CD8-positive, alpha-beta memory T cell (primary cell): ENCODE measurements around the gene HS6ST3. TPM values are rescaled to one million over a fixed set of nuclear protein-coding genes. Genes with fewer than 3 reads are reported as not detected.

Source experiments
- CTCF ChIA-PET: fragments of 350-600 bp; sonication (Branson Sonifier 250); formaldehyde crosslinking; loops from one replicate; lab custom pipeline; 2021; ENCODE audit warnings: antibody characterized with exemption; lab: Charles Lee
- POLR2A ChIA-PET: fragments of 350-600 bp; sonication (Branson Sonifier 250); formaldehyde crosslinking; loops from one replicate; lab custom pipeline; 2021; ENCODE audit warnings: antibody characterized with exemption; lab: Charles Lee
- DNase-seq, 5 donors: peaks; one replicate each; pipeline versions ENCODE4 v3.0.0 to v3.0.0-alpha.2; 2020 to 2022; ENCODE audit warnings: mixed read lengths in 1 of 5
- H3K27ac ChIP-seq: one replicate; pipeline ENCODE4 v1.7.0; 2013; ENCODE audit warnings: low read depth, mild to moderate bottlenecking, low read length, moderate library complexity
- H3K27me3 ChIP-seq: 2 replicates; pipeline ENCODE4 v1.7.0; 2013; ENCODE audit warnings: low read length, mild to moderate bottlenecking; ENCODE audit not compliant: insufficient read depth, poor library complexity, severe bottlenecking
- H3K36me3 ChIP-seq: 2 replicates; pipeline ENCODE4 v1.7.0; 2013; ENCODE audit warnings: mild to moderate bottlenecking, low read length, moderate library complexity; ENCODE audit not compliant: insufficient read depth
- H3K4me1 ChIP-seq: 2 replicates; pipeline ENCODE4 v1.7.0; 2013; ENCODE audit warnings: mild to moderate bottlenecking, low read length, moderate library complexity; ENCODE audit not compliant: insufficient read depth
- H3K4me3 ChIP-seq: 2 replicates; pipeline ENCODE4 v1.7.0; 2013; ENCODE audit warnings: mild to moderate bottlenecking, low read length
- H3K9me3 ChIP-seq: 2 replicates; pipeline ENCODE4 v1.7.0; 2013; ENCODE audit warnings: mild to moderate bottlenecking, low read length
- H3K27ac Mint-ChIP-seq, 8 donors: one replicate each; pipeline ENCODE4 v1.8.0; 2020 to 2021; ENCODE audit warnings: mixed read lengths in 8 of 8, mild to moderate bottlenecking in 6 of 8, inconsistent platforms in 3 of 8, moderate library complexity in 3 of 8
- H3K27me3 Mint-ChIP-seq, 2 donors: one replicate each; pipeline ENCODE4 v1.8.0; 2020 to 2021; ENCODE audit warnings: mixed read lengths in 2 of 2, mild to moderate bottlenecking in 1 of 2, moderate library complexity in 1 of 2
- H3K36me3 Mint-ChIP-seq, 3 donors: one replicate each; pipeline ENCODE4 v1.8.0; 2020 to 2021; ENCODE audit warnings: mixed read lengths in 3 of 3, inconsistent platforms in 1 of 3, mild to moderate bottlenecking in 1 of 3
- H3K4me1 Mint-ChIP-seq, 3 donors: one replicate each; pipeline ENCODE4 v1.8.0; 2020 to 2021; ENCODE audit warnings: mixed read lengths in 3 of 3, inconsistent platforms in 1 of 3, mild to moderate bottlenecking in 1 of 3
- H3K4me3 Mint-ChIP-seq, 7 donors: one replicate each; pipeline ENCODE4 v1.8.0; 2020 to 2021; ENCODE audit warnings: mixed read lengths in 7 of 7, mild to moderate bottlenecking in 6 of 7, moderate library complexity in 4 of 7, inconsistent platforms in 2 of 7
- H3K9me3 Mint-ChIP-seq, 5 donors: one replicate each; pipeline ENCODE4 v1.8.0; 2020 to 2022; ENCODE audit warnings: mixed read lengths in 5 of 5, mild to moderate bottlenecking in 3 of 5, moderate library complexity in 2 of 5, inconsistent platforms in 1 of 5
- polyA plus RNA-seq: library from polyadenylated mRNA; unstranded; fragments of 300-500 nt; fragmentation: Illumina TruSeq; gene quantifications from one replicate; pipeline ENCODE4 v1.2.3, GENCODE V29; 2021
- total RNA-seq, 2 experiments: library from RNA; stranded (reverse); gene quantifications; one replicate each; pipeline ENCODE4 v1.2.3, GENCODE V29; 2021

The HS6ST3 gene
- total and polyA plus RNA-seq, 3 experiments from 2014 or later = not detected

DNA sequence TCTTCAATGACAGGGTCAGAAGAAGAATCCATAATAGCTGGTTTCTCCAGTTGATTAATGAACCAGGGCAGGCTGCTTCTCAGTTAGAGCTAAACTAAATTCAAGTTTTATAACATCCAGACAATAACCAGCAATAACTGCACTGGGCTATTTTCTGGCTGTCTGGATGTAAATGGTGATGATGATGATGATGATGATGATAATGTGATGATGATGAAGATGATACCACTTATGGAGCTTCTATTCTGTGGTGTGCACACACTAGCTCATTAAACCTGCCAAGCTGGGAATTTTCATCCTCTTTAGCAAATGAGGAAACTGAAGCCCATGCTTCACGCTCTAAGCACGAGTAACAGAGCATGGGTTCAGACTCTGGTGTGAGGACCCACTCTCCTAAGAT lies 772.2 kb downstream of the HS6ST3 start:
- Mint-ChIP-seq H3K27me3 (no peaks in the 10 kb centered on the region), H3K4me3 (no peak overlapping the region), H3K36me3 (no peaks in the 10 kb centered on the region), H3K4me1 (no peaks in the 10 kb centered on the region), H3K27ac (no peak overlapping the region), H3K9me3 (peaks cover 1 to 12% (median 5%) of the 10 kb centered on the region in 5 donors)
- H3K4me1 ChIP-seq = no peaks in the 10 kb centered on the region
- no peaks in the 10 kb centered on the region for H3K36me3 ChIP-seq
- DNase-seq = no peak
- no peaks in the 10 kb centered on the region for H3K27me3 ChIP-seq
- ChIA-PET CTCF (no interaction called here), POLR2A (no interaction called here)
- H3K27ac ChIP-seq = no peak overlapping the region
- H3K4me3 ChIP-seq = no peak overlapping the region
- no peaks in the 10 kb centered on the region for H3K9me3 ChIP-seq

DNA sequence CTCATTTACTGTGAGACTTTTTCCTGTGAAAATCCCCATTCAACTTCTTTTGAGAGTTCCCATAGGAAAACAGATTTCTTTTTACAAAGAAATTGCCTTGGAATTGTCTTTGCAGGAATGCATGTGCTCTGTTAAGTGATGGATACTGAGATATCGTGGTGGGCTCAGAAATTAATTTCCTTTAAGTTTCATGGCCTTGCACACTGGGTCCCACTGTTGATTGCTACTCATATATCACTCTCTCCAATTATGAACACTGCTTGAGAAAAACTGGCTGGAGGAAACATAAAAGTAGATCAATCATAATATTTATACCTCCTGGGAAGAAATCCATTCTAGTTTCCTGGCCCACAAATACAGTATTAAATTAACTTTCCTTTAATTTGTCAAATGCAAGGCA lies 773.1 kb downstream of the HS6ST3 start:
- no peaks in the 10 kb centered on the region for H3K9me3 ChIP-seq
- H3K27me3 ChIP-seq = no peaks in the 10 kb centered on the region
- Mint-ChIP-seq H3K4me1 (no peaks in the 10 kb centered on the region), H3K9me3 (peaks cover 1 to 12% (median 5%) of the 10 kb centered on the region in 5 donors), H3K36me3 (no peaks in the 10 kb centered on the region), H3K4me3 (no peak overlapping the region), H3K27me3 (no peaks in the 10 kb centered on the region), H3K27ac (no peak overlapping the region)
- no peak overlapping the region for H3K27ac ChIP-seq
- POLR2A ChIA-PET = no interaction called here
- DNase-seq = no peak
- no peaks in the 10 kb centered on the region for H3K36me3 ChIP-seq
- CTCF ChIA-PET = no interaction called here
- no peaks in the 10 kb centered on the region for H3K4me1 ChIP-seq
- no peak overlapping the region for H3K4me3 ChIP-seq

DNA sequence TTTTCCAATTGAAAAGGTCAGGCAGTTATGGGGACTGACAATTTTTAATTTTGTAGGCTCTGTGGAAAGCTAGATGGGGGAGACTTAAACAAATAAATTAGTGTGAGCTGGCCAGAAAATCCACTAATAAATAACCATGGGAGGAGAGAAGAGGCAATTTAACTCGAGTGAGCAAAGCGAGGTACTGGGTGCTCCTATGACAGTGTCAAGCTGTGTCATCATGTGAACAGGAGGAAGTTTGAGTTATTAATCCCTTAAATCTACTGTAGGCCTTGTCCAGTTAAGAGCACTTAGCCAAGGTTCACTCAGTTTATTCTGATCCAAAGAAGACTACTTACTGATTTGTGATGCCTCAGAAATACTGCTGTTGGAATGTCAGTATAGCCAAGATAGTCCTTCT lies 781.6 kb downstream of the HS6ST3 start:
- Histone ChIP-seq H3K36me3 (no peaks in the 10 kb centered on the region), H3K9me3 (no peaks in the 10 kb centered on the region), H3K27ac (no peak overlapping the region), H3K27me3 (no peaks in the 10 kb centered on the region), H3K4me1 (no peaks in the 10 kb centered on the region), H3K4me3 (no peak overlapping the region)
- Mint-ChIP-seq H3K27ac (no peak overlapping the region), H3K4me1 (no peaks in the 10 kb centered on the region), H3K4me3 (no peak overlapping the region), H3K27me3 (peaks cover 0 to 2% of the 10 kb centered on the region in 2 donors), H3K9me3 (peaks cover 0 to 8% (median 4%) of the 10 kb centered on the region in 5 donors), H3K36me3 (no peaks in the 10 kb centered on the region)
- DNase-seq = no peak
- POLR2A ChIA-PET = no interaction called here
- CTCF ChIA-PET = no interaction called here

DNA sequence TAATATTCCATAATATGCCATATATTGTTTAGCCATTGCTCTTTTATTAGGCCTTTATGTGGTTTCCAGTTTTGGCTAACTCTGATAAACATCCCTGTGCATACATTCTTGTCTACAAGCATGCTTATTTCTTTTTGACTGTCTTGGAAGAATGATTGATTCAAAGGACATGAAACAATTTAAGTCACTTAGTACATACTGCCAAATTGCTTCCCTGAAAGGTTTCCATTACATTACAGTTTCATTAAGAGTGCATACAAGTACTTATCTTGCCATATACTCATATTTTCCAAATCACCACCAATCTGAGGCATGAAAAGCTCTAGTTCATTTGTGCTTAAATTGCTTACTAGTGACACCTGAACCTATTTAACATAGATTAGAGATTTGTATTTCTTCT lies 790.5 kb downstream of the HS6ST3 start:
- Mint-ChIP-seq H3K4me3 (no peak overlapping the region), H3K27ac (no peak overlapping the region), H3K36me3 (no peaks in the 10 kb centered on the region), H3K4me1 (no peaks in the 10 kb centered on the region), H3K27me3 (no peaks in the 10 kb centered on the region), H3K9me3 (peaks cover 0 to 10% (median 5%) of the 10 kb centered on the region in 5 donors)
- DNase-seq = no peak
- Histone ChIP-seq H3K27me3 (no peaks in the 10 kb centered on the region), H3K27ac (no peak overlapping the region), H3K4me3 (no peak overlapping the region), H3K36me3 (no peaks in the 10 kb centered on the region), H3K4me1 (no peaks in the 10 kb centered on the region), H3K9me3 (no peaks in the 10 kb centered on the region)
- ChIA-PET POLR2A (no interaction called here), CTCF (no interaction called here)

Other genes with a start within 250 kb of the HS6ST3 start
- gene UGGT2, start 36.7 kb upstream of the HS6ST3 start, total RNA-seq = under 1 TPM; 0.13 to 0.20 TPM
- not detected for gene UGGT2, start 36.7 kb upstream of the HS6ST3 start, polyA plus RNA-seq